ENCODE results near the gene THADA.
"Not testable (repeated sequence)": the region's sequence is repeated elsewhere in the genome, so short reads cannot be mapped to it uniquely, and the experiment has no call there.

Gene THADA

GRCh38 chr2:43595603-43596412, at the start of gene THADA:
Gene THADA (minus strand): TSS chr2:43596038. CDS start chr2:43592392, 3,646 bp downstream.
- peaks cover 35% of the 10 kb centered on the region for H3K4me1 Mint-ChIP-seq (ENCODE audit: low read depth)
- H3K9me3 Mint-ChIP-seq (ENCODE audit: low read depth) = no peaks in the 10 kb centered on the region
- H3K4me3 Mint-ChIP-seq = peak within 1 kb of the TSS; percentile 97
- no peaks in the 10 kb centered on the region for H3K27me3 Mint-ChIP-seq
- H3K36me3 Mint-ChIP-seq = peaks cover 4% of the 10 kb centered on the region
- peak within 1 kb of the TSS; percentile 98 for H3K27ac Mint-ChIP-seq

GRCh38 chr2:43643680-43644079, 47.8 kb upstream of the THADA start:
- H3K27me3 Mint-ChIP-seq = no peaks in the 10 kb centered on the region

GRCh38 chr2:43642363-43642762, 46.5 kb upstream of the THADA start:
- Mint-ChIP-seq H3K27me3 (no peaks in the 10 kb centered on the region), H3K9me3 (ENCODE audit: low read depth) (no peaks in the 10 kb centered on the region), H3K36me3 (no peaks in the 10 kb centered on the region), H3K27ac (no peak overlapping the region), H3K4me1 (ENCODE audit: low read depth) (peaks cover 4% of the 10 kb centered on the region), H3K4me3 (no peak overlapping the region)

More at GRCh38 chr2:43643680-43644079, 47.8 kb upstream of the THADA start:
- Mint-ChIP-seq H3K36me3 (no peaks in the 10 kb centered on the region), H3K4me1 (ENCODE audit: low read depth) (no peaks in the 10 kb centered on the region), H3K27ac (no peak overlapping the region), H3K9me3 (ENCODE audit: low read depth) (no peaks in the 10 kb centered on the region), H3K4me3 (no peak overlapping the region)

- H3K4me1 Mint-ChIP-seq (ENCODE audit: low read depth) = peaks cover 13% of the 10 kb centered on the region
- peak within 1 kb of the TSS; percentile 95 for H3K4me3 Mint-ChIP-seq
- H3K27me3 Mint-ChIP-seq = peaks cover 8% of the 10 kb centered on the region
- H3K36me3 Mint-ChIP-seq = no peaks in the 10 kb centered on the region
- H3K27ac Mint-ChIP-seq = peak within 1 kb of the TSS; percentile 47
- H3K9me3 Mint-ChIP-seq (ENCODE audit: low read depth) = no peaks in the 10 kb centered on the region
Measured at GRCh38 chr2:43637030-43637803, 41.4 kb upstream of the THADA start, which contains the start of gene PLEKHH2. Gene PLEKHH2 (plus strand): TSS chr2:43637260. CDS start chr2:43644674, 7,414 bp downstream.

GRCh38 chr2:43636621-43637020, 40.8 kb upstream of the THADA start:
- Mint-ChIP-seq H3K4me1 (ENCODE audit: low read depth) (peaks cover 13% of the 10 kb centered on the region), H3K27ac (peak overlapping the region; percentile 47), H3K36me3 (no peaks in the 10 kb centered on the region), H3K4me3 (peak overlapping the region; percentile 95), H3K27me3 (peaks cover 12% of the 10 kb centered on the region), H3K9me3 (ENCODE audit: low read depth) (no peaks in the 10 kb centered on the region)

- Mint-ChIP-seq H3K4me3 (peak overlapping the region; percentile 95), H3K4me1 (ENCODE audit: low read depth) (peaks cover 13% of the 10 kb centered on the region), H3K27me3 (peaks cover 12% of the 10 kb centered on the region)
- H3K9me3 Mint-ChIP-seq (ENCODE audit: low read depth); H3K36me3 Mint-ChIP-seq; H3K27ac Mint-ChIP-seq: not testable (repeated sequence)
Measured at GRCh38 chr2:43636153-43636552, 40.3 kb upstream of the THADA start.

GRCh38 chr2:43634604-43635306, 38.9 kb upstream of the THADA start:
- Mint-ChIP-seq H3K4me3 (no peak overlapping the region), H3K36me3 (no peaks in the 10 kb centered on the region), H3K27ac (no peak overlapping the region), H3K27me3 (peaks cover 12% of the 10 kb centered on the region), H3K9me3 (ENCODE audit: low read depth) (no peaks in the 10 kb centered on the region), H3K4me1 (ENCODE audit: low read depth) (peaks cover 13% of the 10 kb centered on the region)

GRCh38 chr2:43631618-43632317, 35.9 kb upstream of the THADA start:
- peaks cover 12% of the 10 kb centered on the region for H3K27me3 Mint-ChIP-seq
- no peak overlapping the region for H3K4me3 Mint-ChIP-seq
- no peak overlapping the region for H3K27ac Mint-ChIP-seq
- H3K4me1 Mint-ChIP-seq (ENCODE audit: low read depth) = peaks cover 7% of the 10 kb centered on the region
- no peaks in the 10 kb centered on the region for H3K36me3 Mint-ChIP-seq
- H3K9me3 Mint-ChIP-seq (ENCODE audit: low read depth) = no peaks in the 10 kb centered on the region

- Mint-ChIP-seq H3K4me3 (no peak overlapping the region), H3K9me3 (ENCODE audit: low read depth) (no peaks in the 10 kb centered on the region), H3K36me3 (no peaks in the 10 kb centered on the region), H3K27me3 (peaks cover 3% of the 10 kb centered on the region), H3K27ac (no peak overlapping the region), H3K4me1 (ENCODE audit: low read depth) (no peaks in the 10 kb centered on the region)
Measured at GRCh38 chr2:43622931-43623451, 27.2 kb upstream of the THADA start.

GRCh38 chr2:43619511-43619910, 23.7 kb upstream of the THADA start:
- no peaks in the 10 kb centered on the region for H3K36me3 Mint-ChIP-seq
- no peaks in the 10 kb centered on the region for H3K4me1 Mint-ChIP-seq (ENCODE audit: low read depth)
- no peak overlapping the region for H3K27ac Mint-ChIP-seq
- no peaks in the 10 kb centered on the region for H3K9me3 Mint-ChIP-seq (ENCODE audit: low read depth)
- H3K27me3 Mint-ChIP-seq = peaks cover 8% of the 10 kb centered on the region
- H3K4me3 Mint-ChIP-seq = no peak overlapping the region

- H3K4me3 Mint-ChIP-seq = no peak overlapping the region
- H3K27ac Mint-ChIP-seq = no peak overlapping the region
- no peaks in the 10 kb centered on the region for H3K9me3 Mint-ChIP-seq (ENCODE audit: low read depth)
- no peaks in the 10 kb centered on the region for H3K4me1 Mint-ChIP-seq (ENCODE audit: low read depth)
- H3K36me3 Mint-ChIP-seq = no peaks in the 10 kb centered on the region
- H3K27me3 Mint-ChIP-seq = peaks cover 8% of the 10 kb centered on the region
Measured at GRCh38 chr2:43616967-43617680, 21.3 kb upstream of the THADA start.

GRCh38 chr2:43612944-43613343, 17.1 kb upstream of the THADA start:
- no peaks in the 10 kb centered on the region for H3K36me3 Mint-ChIP-seq
- H3K27me3 Mint-ChIP-seq = peaks cover 5% of the 10 kb centered on the region
- no peaks in the 10 kb centered on the region for H3K4me1 Mint-ChIP-seq (ENCODE audit: low read depth)
- no peak overlapping the region for H3K27ac Mint-ChIP-seq
- H3K4me3 Mint-ChIP-seq = no peak overlapping the region
- H3K9me3 Mint-ChIP-seq (ENCODE audit: low read depth) = no peaks in the 10 kb centered on the region

GRCh38 chr2:43611987-43612894, 16.4 kb upstream of the THADA start:
- Mint-ChIP-seq H3K27me3 (peaks cover 4% of the 10 kb centered on the region), H3K4me1 (ENCODE audit: low read depth) (no peaks in the 10 kb centered on the region), H3K36me3 (no peaks in the 10 kb centered on the region), H3K27ac (no peak overlapping the region), H3K9me3 (ENCODE audit: low read depth) (no peaks in the 10 kb centered on the region), H3K4me3 (no peak overlapping the region)

All from activated naive CD8-positive, alpha-beta T cell (primary cell).